ENCODE results near the gene PLLP. TPM values are rescaled to one million over a fixed set of nuclear protein-coding genes. Genes with fewer than 3 reads are reported as not detected.

Gene PLLP
- total RNA-seq, 1 donor from 2014 or later = not detected

GRCh38 chr16:57258910-57259475 is 25.5 kb downstream of the PLLP start:
- Mint-ChIP-seq H3K4me3 (no peak overlapping the region), H3K4me1 (peaks cover 11% of the 10 kb centered on the region), H3K27ac (no peak overlapping the region), H3K36me3 (ENCODE audit: low read depth) (peaks cover 9% of the 10 kb centered on the region), H3K27me3 (no peaks in the 10 kb centered on the region), H3K9me3 (no peaks in the 10 kb centered on the region)
- ATAC-seq (ENCODE audit: low read depth) = no peak
- ChIA-PET CTCF (interaction anchor here (0.7 kb wide), 1 partner anchor 294 kb away, joined by 3 read pairs; no protein-coding TSS in a partner anchor), POLR2A (interaction anchor here (0.7 kb wide), 1 partner anchor 25 kb away, joined by 6 read pairs; no protein-coding TSS in a partner anchor)
- intact Hi-C loops (cut with micrococcal nuclease) = no loop called here
- no peak for DNase-seq
- TF ChIP-seq, protein P1, sequence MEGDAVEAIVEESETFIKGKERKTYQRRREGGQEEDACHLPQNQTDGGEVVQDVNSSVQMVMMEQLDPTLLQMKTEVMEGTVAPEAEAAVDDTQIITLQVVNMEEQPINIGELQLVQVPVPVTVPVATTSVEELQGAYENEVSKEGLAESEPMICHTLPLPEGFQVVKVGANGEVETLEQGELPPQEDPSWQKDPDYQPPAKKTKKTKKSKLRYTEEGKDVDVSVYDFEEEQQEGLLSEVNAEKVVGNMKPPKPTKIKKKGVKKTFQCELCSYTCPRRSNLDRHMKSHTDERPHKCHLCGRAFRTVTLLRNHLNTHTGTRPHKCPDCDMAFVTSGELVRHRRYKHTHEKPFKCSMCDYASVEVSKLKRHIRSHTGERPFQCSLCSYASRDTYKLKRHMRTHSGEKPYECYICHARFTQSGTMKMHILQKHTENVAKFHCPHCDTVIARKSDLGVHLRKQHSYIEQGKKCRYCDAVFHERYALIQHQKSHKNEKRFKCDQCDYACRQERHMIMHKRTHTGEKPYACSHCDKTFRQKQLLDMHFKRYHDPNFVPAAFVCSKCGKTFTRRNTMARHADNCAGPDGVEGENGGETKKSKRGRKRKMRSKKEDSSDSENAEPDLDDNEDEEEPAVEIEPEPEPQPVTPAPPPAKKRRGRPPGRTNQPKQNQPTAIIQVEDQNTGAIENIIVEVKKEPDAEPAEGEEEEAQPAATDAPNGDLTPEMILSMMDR (IDR thresholded peaks at IDR 0.05) = no peak

GRCh38 chr16:57258226-57258909 is 26.1 kb downstream of the PLLP start:
- Mint-ChIP-seq H3K9me3 (no peaks in the 10 kb centered on the region), H3K4me3 (no peak overlapping the region), H3K36me3 (ENCODE audit: low read depth) (peaks cover 12% of the 10 kb centered on the region), H3K27me3 (no peaks in the 10 kb centered on the region), H3K27ac (no peak overlapping the region), H3K4me1 (peaks cover 11% of the 10 kb centered on the region)
- ATAC-seq (ENCODE audit: low read depth) = no peak
- POLR2A ChIA-PET = interaction anchor here (1.2 kb wide), 1 partner anchor 13 kb away, joined by 3 read pairs; the partner anchor contains the start of gene ARL2BP
- TF ChIP-seq, protein P1 (IDR thresholded peaks at IDR 0.05) = no peak
- DNase-seq = no peak
- intact Hi-C loops (cut with micrococcal nuclease) = no loop called here
- CTCF ChIA-PET = no interaction called here

DNA sequence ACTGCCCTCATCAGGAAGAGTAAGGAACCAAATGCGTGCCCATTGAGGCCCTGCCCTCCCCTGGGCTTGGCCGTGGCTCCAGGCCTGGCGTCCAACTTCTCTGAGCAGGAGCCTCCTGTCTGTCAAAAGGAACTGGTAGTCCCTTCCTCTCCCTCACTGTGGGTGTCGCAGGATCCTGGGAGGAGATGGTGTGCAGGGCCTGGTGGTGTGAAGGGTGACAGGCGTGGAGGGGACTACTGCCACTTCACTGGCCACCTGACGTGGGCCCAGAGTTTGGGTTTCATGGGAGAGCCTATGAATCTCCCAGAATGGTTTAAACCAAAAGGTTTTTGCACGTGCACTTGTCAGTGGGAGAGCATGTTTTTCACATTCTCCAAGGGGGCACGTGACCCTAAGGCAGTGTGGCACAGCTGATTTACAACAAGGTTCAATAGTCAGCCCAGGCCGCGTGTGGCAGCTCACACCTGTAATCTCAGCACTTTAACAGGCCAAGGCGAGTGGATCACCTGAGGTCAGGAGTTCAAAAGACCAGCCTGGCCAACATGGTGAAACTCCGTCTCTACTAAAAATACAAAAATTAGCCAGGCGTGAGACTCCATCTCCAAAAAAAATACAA is 26.9 kb downstream of the PLLP start:
- Mint-ChIP-seq H3K9me3 (peaks cover under 1% of the 10 kb centered on the region), H3K4me1 (peaks cover 11% of the 10 kb centered on the region), H3K4me3 (no peak overlapping the region), H3K27me3 (no peaks in the 10 kb centered on the region), H3K36me3 (ENCODE audit: low read depth) (peaks cover 19% of the 10 kb centered on the region), H3K27ac (no peak overlapping the region)
- TF ChIP-seq, protein P1 (IDR thresholded peaks at IDR 0.05) = no peak
- POLR2A ChIA-PET = interaction anchor here (1.2 kb wide), 1 partner anchor 12 kb away, joined by 3 read pairs; the partner anchor contains the start of gene ARL2BP
- intact Hi-C loops (cut with micrococcal nuclease) = no loop called here
- DNase-seq = no peak
- no peak for ATAC-seq (ENCODE audit: low read depth)
- CTCF ChIA-PET = no interaction called here

DNA sequence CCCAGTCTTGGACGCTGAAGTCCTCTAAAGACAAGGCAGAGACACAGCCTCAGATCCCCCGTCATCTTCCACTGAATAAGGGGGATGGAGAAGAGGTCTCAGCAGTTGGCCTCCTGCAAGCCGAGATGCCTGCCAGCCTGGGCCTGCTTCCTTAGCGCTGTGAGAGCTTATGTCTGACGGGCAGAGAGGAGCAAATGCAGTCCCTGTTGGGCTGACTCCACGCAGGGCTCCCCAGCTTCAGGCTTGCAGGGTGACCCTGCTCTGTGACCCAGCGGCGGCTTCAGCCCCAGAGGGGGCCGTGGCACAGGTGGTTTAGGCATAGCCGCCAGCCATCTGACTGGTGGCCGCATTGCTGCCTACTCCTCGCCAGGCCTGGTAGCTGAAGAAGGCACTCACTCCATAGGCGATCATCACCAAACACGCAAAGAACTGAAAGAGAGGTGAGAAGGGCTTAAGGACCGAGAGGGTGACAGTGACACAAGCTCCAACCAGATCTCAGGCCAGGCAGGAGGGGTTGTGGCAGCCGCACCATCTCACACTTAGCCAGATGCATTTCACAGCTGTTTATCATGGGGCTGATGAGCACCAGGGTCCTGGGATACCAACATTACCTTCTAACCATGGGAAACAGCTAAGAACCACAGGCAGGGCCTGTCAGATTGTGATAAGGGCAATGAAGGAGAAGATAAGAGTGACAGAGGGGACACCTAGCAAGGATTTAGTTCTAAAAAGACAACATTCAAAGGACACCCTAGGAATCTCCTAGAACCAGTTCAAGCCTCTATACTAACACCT is 27.7 kb downstream of the PLLP start:
- Mint-ChIP-seq H3K36me3 (ENCODE audit: low read depth) (peaks cover 26% of the 10 kb centered on the region), H3K4me3 (no peak overlapping the region), H3K27me3 (no peaks in the 10 kb centered on the region), H3K4me1 (peaks cover 11% of the 10 kb centered on the region), H3K9me3 (peaks cover 5% of the 10 kb centered on the region), H3K27ac (no peak overlapping the region)
- intact Hi-C loops (cut with micrococcal nuclease) = no loop called here
- CTCF ChIA-PET = no interaction called here
- TF ChIP-seq, protein P1 (IDR thresholded peaks at IDR 0.05) = no peak
- no peak for ATAC-seq (ENCODE audit: low read depth)
- POLR2A ChIA-PET = interaction anchor here (0.9 to 1.2 kb wide), 2 partner anchors 12 to 27 kb away, joined by 3 read pairs; partner anchors contain the start of gene ARL2BP
- no peak for DNase-seq

All from activated B cell treated with CpG ODN at 0.5 μM for 24 hours (primary cell).